ENCODE results near the gene TAF1C. TPM values are rescaled to one million over a fixed set of nuclear protein-coding genes. Genes with fewer than 3 reads are reported as not detected.

The TAF1C gene
- total RNA-seq, 2 donors from 2014 or later = 27.9 to 33.6 TPM

DNA sequence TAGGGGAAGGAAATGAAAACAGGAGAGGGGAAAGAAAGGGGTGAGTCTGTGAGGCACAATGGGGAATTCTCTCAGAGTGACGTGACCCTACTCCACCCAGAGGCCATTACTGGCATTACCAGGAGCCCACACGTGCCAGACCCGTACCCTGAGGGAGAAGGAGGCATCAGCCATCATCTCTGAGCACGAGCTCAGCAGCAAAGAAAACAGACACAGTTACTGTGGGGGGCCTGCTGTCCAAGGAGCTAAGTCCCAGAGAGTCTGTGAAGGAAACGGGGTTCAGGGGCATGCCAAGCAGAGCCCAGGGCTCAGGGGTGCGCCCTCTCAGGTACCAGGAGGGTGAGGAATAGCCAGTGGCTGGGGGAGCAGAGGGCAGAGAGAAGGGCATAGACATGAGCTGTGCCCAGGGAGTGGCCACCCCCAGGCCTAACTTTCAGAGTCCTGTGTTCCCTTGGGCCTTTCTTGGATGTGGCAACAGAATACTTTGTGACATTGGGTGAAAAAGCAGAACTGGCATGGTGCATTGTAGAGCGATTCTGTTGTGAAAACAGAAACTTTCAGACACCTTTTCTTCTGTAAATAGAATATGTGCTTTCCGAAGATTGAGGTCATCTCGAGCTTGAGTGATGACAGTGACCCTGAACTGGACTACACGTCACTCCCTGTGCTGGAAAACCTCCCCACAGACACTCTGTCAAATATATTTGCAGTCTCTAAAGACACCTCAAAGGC, 11.3 kb downstream of the TAF1C start:
- ATAC-seq (peak; percentile 75 to 76), DNase-seq (peak; percentile 69)
- intact Hi-C loops (cut with DNase I) = loop anchor here in 1 of 2 donors (5.0 kb wide), 2 partner anchors 88 to 203 kb away; no protein-coding TSS in a partner anchor

- intact Hi-C loops (cut with DNase I) = loop anchor here in 1 of 2 donors (5.0 kb wide), 1 partner anchor 217 kb away; no protein-coding TSS in a partner anchor
- ATAC-seq (no peak), DNase-seq (no peak)
Measured at GRCh38 chr16:84174396-84174795, 12.5 kb downstream of the TAF1C start.

DNA sequence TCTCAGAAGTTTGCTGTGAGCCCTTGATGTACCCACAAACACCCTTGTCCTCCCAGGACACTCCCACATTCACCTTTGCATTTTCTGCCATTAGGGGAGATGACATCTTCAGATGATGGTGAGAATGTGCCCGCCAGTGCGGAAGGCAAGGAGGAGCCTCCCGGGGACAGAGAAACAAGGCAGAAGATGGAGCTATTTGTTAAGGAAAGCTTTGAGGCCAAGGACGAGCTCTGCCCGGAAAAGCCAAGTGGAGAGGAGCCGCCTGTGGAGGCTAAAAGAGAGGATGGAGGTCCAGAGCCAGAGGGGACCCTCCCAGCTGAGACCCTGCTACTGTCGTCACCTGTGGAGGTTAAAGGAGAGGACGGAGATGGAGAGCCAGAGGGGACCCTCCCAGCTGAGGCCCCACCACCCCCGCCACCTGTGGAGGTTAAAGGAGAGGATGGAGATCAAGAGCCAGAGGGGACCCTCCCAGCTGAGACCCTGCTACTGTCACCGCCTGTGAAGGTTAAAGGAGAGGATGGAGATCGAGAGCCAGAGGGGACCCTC, 17.0 kb downstream of the TAF1C start:
- DNase-seq (no peak), ATAC-seq (no peak)
- intact Hi-C loops (cut with DNase I) = loop anchor here in 1 of 2 donors (5.0 kb wide), 1 partner anchor 213 kb away; no protein-coding TSS in a partner anchor

GRCh38 chr16:84166796-84167695, 19.8 kb downstream of the TAF1C start:
- DNase-seq (no peak), ATAC-seq (no peak)
- intact Hi-C loops (cut with DNase I) = no loop called here

- intact Hi-C loops (cut with DNase I) = no loop called here
Measured at GRCh38 chr16:84165746-84166145, 21.1 kb downstream of the TAF1C start.

DNA sequence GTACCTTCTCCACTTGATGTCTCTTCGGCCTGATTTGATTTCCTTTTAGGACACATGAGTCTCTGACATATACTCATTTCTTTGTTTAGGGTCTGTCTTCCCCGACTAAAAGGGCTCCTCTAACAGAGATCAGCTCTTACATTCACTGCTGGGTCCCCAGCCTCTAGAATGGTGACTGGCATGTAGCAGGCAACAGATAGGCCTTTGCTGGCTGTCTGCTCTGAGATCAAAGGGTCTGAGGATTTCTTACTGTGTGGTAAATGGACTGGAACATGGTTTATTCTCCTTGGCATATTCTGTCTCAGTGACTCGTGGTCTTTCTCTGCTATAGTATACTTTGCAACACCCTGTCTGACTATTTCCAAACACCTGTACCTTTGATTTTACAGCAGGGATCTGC, 25.1 kb downstream of the TAF1C start:
- DNase-seq (no peak), ATAC-seq (no peak)
- intact Hi-C loops (cut with DNase I) = no loop called here

More at GRCh38 chr16:84165746-84166145, 21.1 kb downstream of the TAF1C start:
- ATAC-seq = peak in 1 of 2 donors; percentile 58
- no peak for DNase-seq

GRCh38 chr16:84161037-84161436, 25.8 kb downstream of the TAF1C start:
- intact Hi-C loops (cut with DNase I) = no loop called here
- DNase-seq (no peak), ATAC-seq (no peak)

GRCh38 chr16:84159800-84160199, 27.1 kb downstream of the TAF1C start:
- intact Hi-C loops (cut with DNase I) = no loop called here
- no peak for ATAC-seq
- DNase-seq = no peak

DNA sequence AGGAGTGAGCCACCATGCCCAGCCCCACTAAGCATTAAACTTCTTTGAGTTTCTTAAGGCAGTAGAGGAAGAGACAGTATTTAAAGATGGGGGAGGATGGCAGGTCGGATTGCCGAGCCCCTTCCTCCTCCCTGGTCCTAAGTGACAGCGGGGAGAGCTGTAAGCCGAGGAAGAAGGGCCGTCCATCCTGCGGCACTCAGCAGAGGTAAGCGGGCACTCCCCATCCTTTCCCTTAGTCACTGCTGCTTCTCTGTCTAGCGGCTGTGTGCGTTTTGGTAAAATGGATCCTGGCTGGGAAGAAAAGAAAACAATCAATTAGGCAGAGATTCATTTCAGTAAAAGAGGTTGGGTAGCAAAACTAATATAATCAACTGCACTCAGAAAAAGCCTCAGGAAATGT, 27.9 kb downstream of the TAF1C start:
- DNase-seq (no peak), ATAC-seq (no peak)
- intact Hi-C loops (cut with DNase I) = no loop called here

DNA sequence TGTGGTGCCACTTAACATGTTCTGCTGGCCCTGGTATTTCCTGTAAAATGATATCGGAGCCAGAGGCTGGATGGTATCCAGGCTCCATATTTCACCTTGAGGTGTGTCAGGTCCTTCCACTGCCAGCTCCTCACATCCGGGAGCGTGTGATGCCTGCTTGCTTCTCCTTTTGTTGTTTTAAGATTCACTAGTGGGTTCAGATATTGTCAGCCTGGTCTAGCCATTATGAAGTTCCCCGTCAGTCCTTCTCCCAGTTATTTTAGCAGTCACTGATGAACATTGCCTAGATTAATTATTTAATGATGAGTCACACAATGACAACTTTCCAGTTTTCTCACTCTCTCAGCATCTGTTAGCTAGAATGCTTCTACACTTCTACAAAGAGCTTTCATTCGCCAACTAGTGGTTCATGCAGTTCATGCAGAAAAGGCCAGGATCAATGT, 30.5 kb downstream of the TAF1C start:
- peak; percentile 64 to 65 for ATAC-seq
- intact Hi-C loops (cut with DNase I) = no loop called here
- DNase-seq = no peak

GRCh38 chr16:84155771-84156170, 31.1 kb downstream of the TAF1C start:
- ATAC-seq (no peak), DNase-seq (no peak)
- intact Hi-C loops (cut with DNase I) = no loop called here

GRCh38 chr16:84155226-84155625, 31.6 kb downstream of the TAF1C start:
- intact Hi-C loops (cut with DNase I) = no loop called here
- no peak for ATAC-seq
- no peak for DNase-seq

DNA sequence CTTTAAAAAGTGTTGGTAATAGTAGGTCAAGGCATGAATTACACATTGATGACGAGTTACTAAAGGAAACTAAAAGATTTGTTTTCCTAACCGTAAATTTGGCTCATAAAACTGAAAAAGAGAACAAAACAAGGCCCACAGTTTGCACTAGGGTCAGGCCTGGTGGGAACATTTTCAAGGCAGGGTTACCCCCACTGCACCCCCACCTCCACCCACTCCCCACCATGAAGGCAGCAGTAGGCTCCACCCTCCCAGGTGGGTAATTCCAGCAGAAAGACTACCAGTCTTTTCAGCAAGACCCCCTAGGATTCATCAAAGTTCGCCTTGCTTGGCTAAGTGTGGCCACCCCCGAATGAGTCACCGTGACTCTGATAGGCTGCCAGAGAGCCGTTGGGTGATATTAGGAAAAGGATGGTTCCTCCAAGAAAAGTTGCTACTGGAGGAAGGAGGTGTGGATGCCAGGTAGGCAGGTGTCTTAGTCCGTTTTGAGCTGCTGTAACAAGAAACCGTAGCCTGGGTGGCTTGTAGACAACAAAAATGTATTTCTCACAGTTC, 33.1 kb downstream of the TAF1C start:
- DNase-seq = no peak
- intact Hi-C loops (cut with DNase I) = no loop called here

DNA sequence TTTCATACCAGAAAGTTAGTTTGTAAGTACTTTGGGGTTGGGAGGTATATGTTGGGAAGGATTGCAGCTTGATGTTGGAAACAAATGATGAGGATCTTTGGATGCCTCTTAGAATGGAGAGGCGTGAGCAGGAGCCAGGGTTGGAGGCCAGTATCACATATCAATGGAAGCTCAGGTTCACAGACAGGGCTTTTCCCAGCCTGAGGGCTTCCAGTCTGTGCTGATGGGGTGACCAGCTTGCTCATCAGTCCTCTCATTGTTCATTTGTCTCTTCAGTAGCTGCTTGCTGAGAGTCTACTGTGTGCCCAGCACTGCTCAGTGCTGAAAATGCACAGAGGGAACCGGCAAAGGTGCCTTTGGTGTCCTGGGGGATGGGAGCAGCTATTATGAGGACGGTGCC, 35.9 kb downstream of the TAF1C start:
- ATAC-seq (no peak), DNase-seq (no peak)
- intact Hi-C loops (cut with DNase I) = no loop called here

More for the DNA sequence above, 33.1 kb downstream of the TAF1C start:
- ATAC-seq = no peak

DNA sequence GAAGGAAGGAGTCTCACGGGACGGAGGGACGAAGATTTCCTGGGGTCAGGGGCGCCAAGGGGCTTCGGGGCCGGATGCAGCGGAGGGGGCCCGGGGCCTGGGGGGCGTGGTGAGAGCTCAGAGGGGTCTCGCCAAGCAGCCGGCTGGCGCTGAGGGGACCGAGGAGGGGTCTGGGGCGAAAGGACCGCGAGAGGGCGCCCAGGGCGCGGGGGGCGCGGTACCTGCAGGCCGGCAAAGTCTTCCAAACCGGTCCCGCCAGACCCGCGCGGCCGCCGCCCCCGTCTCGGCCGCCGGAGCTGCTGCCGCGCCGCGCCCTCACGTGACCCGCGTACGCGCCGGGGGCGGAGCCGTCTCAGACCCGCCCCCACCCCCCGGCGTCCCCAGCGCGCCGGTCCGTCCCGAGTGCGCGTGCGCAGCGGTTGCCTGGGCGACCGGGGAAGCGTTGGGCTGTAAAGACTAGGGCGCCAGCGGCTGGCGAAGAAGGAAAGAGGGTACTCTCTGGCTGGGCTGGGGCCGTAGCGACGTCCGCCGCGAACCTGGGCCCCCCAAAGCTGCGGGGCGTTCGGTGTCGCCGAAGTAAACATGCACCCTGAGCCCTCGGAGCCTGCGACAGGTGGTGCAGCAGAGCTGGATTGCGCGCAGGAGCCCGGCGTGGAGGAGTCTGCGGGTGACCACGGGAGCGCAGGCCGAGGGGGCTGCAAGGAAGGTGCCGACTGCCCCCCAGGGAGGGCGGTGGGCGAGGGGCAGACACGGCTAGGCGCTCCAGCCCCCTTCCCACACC, 41.8 kb downstream of the TAF1C start, which contains the start of the genes DNAAF1 and HSDL1:
Gene DNAAF1, plus strand, starts transcription at position 450 of the 781 bp plus-strand sequence. Its CDS starts 133 bp downstream, at position 583.
Gene HSDL1, minus strand, starts transcription at position 319 of the 781 bp plus-strand sequence. CDS start 13,856 bp downstream, outside the sequence.
- ATAC-seq (peak; percentile 97 to 98), DNase-seq (peak; percentile 91)
- intact Hi-C loops (cut with DNase I) = no loop called here

GRCh38 chr16:84144209-84144858, 42.5 kb downstream of the TAF1C start:
- ATAC-seq (peak; percentile 57 to 58), DNase-seq (peak; percentile 36)
- intact Hi-C loops (cut with DNase I) = no loop called here

DNA sequence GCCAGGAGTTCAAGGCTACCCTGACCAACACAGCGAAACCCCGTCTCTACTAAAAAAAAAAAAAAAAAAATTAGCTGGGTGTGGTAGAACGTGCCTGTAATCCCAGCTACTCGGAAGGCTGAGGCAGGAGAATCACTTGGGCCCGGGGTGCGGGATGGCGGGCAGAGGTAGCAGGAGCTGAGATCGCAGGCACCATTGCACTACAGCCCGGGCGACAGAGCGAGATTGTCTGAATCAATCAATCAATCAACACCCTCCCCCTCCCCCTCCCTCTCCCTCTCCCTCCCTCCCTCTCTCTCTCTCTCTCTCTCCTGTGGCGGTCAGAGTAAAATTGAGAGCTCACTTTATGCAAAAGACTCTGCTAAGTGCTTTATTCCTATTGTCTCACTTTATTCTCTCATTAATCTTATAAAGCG, 43.1 kb downstream of the TAF1C start:
- ATAC-seq = no peak
- intact Hi-C loops (cut with DNase I) = no loop called here
- no peak for DNase-seq

DNA sequence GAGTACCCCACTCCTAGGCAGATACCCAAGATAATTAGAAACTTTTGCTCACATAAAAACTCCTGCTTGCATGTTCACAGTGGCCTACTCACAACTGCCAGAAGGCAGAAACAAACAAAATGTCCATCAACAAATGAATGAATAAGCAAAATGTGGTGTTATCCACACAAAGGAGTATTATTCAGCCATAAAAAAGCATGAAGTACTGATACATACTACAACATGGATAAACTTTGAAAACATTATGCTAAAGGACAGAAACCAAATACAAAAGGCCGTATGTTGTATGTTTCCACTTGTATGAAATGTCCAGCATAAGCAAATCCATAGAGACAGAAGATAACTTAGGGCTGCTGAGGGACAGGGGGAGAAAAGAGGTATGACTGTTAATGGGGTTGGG, 43.8 kb downstream of the TAF1C start:
- intact Hi-C loops (cut with DNase I) = no loop called here
- ATAC-seq (no peak), DNase-seq (no peak)
